NCI-H2081 treated with DMSO at 0.1 percent for 48 hours (cell line): ENCODE data around the gene IFNE.

Source experiments
- DNase-seq: peaks from one replicate; lab custom pipeline; 2025; lab: John Stamatoyannopoulos, UW

Gene IFNE

GRCh38 chr9:21482213-21482612 is at the start of gene IFNE:
TSS of gene IFNE (minus strand) at chr9:21482313. CDS start at chr9:21481694, 619 bp downstream.
- no peak for DNase-seq

DNA sequence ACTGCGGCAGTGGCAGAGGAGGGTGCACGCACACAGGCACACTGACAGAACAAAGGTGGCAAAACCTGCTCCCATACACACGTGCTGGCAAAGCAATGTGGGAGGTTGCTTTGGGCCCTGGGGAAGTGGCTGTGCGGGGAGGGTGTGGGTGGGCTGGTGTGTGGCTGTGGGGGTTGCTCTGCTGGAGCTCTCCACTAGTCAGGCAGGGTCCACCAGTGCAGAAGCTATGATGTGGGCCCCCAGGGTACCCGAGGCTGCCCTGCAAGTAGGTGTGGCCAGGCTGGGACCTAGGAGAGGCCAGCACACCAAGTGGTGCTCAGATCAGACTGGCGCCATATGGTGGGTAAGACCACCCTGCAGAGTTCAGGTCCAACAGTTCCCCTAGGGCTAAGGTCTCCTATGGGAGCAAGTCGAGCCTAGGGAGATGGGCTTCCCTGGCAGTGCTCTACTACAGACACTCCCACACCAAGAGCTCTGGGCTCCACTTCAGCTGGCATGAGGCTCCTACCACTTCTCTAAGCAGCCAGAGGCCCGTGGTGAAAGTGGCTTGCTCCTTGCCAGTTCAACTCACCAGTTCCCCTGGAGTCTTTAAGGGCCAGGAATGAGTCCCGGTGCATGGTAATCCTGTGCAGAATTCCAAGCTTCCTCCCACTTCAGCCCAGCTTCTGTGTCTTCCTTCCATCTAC is 46.2 kb upstream of the IFNE start:
- DNase-seq: no peak

DNA sequence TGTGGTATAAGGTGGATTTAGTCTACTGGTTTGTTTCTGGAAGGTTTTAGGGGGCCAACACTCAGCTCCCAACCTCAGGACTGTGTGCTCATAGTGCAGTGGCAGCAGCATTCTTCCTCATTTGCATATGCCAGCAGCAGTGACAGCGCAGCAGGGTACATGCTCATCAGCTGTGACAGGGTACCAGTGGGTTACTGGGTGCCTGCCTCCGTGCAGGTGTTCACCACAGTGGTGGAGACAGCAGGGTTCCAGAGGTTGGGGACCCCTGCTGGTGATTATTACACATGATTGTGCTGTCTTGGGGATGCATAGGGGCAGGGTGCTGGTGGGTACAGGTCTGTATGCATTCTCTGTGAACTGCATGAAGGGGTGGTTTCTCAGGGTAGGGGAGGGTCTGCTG is 45.5 kb upstream of the IFNE start:
- DNase-seq: no peak

DNA sequence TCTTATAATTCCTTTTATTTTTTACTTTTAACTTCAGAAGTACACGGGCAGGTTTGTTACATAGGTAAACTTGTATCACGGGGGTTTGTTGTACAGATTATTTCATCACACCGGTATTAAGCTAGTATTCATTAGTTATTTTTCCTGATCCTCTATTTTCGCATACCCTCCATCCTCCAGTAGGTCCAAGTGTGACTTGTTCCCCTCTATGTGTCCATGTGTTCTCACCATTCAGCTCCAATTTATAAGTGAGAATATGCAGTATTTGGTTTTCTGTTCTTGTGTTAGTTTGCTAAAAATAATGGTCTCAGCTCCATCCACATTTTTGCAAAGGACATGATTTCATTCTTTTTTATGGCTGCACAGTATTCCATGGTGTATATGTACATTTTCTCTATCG is 43.1 kb upstream of the IFNE start:
- DNase-seq: no peak

DNA sequence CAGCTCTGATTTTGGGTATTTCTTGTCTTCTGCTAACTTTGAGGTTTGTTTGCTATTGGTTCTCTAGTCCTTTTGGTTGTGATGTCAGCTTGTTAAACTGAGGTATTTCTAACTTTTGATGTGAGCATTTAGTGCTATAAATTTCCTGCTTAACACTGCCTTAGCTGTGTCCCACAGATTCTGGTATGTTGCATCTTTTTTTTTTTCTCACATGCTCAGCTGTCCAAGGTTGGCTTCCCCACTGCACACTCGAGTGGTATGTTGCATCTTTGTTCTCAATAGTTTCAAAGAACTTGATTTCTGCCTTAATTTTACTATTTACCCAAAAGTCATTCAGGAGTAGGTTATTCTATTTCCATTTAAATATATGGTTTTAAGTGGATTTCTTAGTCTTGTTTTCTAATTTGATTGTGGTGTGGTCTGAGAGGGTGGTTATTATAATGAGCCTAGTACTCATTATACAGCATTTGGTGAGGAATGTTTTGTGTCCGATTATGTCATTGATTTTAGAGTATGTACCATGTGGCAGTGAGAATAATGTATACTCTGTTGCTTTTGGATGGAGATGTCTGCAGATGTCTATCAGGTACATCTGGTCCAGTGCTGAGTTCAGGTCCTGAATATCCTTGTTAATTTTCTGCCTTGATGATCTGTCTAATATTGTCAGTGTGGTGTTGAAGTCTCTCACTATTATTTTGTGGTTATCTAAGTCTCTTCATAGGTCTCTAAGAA is 42.2 kb upstream of the IFNE start:
- no peak for DNase-seq

- DNase-seq: no peak
Measured at GRCh38 chr9:21523021-21524014, 41.2 kb upstream of the IFNE start.

- no peak for DNase-seq
Measured at GRCh38 chr9:21522348-21522747, 40.2 kb upstream of the IFNE start.

DNA sequence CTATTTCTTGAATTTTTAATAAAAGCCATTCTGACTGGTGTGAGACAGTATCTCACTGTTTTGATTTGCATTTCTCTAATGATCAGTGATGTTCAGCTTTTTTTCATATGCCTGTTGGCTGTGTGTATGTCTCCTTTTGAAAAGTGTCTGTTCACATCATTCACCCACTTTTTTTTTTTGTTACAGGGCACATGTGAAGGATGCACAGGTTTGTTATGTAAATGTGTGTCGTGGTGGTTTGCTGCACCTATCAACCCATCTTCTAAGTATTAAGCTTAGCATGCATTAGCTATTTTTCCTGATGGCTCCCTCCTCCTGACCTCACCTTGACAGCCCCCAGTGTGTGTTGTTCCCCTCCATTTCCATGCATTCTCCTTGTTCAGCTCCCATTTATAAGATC is 39.3 kb upstream of the IFNE start:
- no peak for DNase-seq

DNA sequence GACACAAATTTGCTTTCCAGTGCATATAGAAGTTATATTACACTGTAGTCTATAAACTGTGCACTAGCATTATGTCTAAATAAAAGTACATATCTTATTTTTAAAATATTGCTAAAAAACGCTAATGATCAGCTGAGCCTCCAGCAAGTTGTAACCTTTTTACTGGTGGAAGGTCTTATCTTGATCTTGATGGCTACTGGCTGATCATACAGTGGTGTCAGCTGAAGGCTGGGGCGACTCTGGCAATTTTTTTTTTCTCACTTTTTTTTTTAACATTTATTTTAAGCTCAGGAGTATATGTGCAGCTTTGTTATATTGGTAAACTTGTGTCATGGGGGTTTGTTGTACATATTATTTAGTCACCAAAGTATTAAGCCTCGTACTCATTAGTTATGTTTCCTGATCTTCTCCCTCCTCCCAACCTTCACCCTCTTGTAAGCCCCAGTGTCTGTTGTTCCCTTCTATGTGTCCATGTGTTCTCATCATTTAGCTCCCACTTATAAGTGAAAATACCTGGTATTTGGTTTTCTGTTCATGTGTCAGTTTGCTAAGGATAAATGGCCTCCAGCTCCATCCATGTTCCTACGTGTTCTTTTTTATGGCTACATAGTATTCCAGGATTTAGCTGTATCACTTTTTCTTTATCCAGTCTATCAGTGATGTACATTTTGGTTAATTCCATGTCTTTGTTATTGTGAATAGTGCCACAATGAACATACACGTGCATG is 38.6 kb upstream of the IFNE start:
- no peak for DNase-seq

GRCh38 chr9:21519855-21520434 is 37.8 kb upstream of the IFNE start:
- DNase-seq: no peak

DNA sequence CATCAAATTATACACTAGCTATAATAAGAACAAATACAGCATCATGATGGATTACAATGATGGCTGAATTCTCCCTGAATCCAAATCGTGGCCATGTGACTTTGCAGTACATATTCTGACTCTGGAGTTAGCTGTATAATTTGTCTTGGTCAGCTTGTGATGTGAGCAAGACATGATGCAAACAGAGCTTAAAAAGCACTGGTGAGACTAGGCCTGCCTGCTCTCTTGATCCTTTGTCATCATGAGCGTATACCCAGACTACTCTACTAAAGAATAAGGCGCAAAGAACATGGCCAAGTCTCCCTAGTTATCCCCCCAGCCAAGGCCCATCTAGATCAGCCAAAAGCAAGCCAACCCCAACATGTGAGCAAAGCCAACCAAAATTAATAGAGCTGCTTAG is 34.7 kb upstream of the IFNE start:
- no peak for DNase-seq

DNA sequence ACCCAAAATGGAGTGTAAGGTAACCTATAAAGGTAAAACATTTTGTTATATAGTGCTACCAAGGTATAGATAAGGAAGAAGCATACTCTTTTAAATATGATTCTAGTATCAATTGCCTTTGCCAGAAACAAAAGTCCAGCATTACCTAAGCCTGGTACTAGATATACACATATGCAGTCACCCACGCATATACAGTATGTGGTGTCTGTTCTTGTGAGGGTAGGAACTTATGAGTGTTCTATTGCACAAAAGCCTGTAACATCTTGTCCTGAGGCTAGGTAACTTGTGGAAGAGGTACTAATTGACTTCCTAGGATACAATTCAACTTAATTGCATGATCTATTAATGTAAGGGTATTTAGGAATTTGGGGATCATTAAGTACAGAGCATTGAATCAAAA is 31.3 kb upstream of the IFNE start:
- DNase-seq: no peak

GRCh38 chr9:21510806-21511205 is 28.7 kb upstream of the IFNE start:
- no peak for DNase-seq

DNA sequence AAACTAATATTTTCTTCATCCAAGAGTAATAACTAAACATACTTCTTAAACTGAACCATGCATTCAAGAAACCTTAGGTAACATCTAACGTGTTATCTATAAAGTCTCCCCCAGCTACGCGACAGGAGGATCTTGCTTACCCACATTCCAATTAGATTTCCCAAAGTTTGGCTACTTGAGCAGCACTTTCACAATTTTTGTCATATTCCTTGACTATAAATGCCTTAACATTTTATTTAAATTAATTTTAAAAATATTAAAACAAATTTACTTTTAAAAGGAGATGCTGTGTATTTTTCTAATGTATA is 25.3 kb upstream of the IFNE start:
- DNase-seq: no peak

- DNase-seq: no peak
Measured at GRCh38 chr9:21506626-21507482, 24.7 kb upstream of the IFNE start.

GRCh38 chr9:21505425-21506179 is 23.5 kb upstream of the IFNE start:
- no peak for DNase-seq

GRCh38 chr9:21504894-21505293 is 22.8 kb upstream of the IFNE start:
- no peak for DNase-seq

GRCh38 chr9:21504113-21504512 is 22.0 kb upstream of the IFNE start:
- no peak for DNase-seq

DNA sequence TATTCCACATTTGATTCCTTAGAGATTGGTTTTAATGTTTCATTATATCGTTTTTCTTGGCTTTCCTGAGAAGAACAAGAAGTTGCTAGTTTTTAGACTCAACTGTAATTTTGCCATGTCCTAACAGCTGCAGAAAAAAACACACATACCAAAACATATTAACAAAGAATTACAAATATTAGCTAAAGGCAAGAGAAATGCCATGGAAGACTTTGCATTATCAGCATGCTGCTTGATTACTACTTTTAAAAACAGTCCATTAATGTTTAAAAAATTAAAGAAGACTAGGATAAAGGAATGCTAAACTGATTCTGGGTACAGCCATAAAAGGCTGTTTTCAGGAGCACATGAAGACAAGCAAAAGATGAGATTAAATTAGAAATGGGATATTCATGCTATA is 20.5 kb upstream of the IFNE start:
- no peak for DNase-seq

GRCh38 chr9:21499912-21500311 is 17.8 kb upstream of the IFNE start:
- no peak for DNase-seq
